ENCODE results near the gene CRELD1. TPM values are rescaled to one million over a fixed set of nuclear protein-coding genes. Genes with fewer than 3 reads are reported as not detected.
A peak's percentile ranks its signal among the peaks of the same experiment; 100 is the strongest.

The CRELD1 gene
- total and polyA plus RNA-seq, 9 of the 15 experiments (the other 6 are each of a cell fraction or from before 2014, with no cell fraction given) = 3.3 to 25.8 (median 16.5) TPM

- TF ChIP-seq BCLAF1 (IDR thresholded peaks at IDR 0.05; ENCODE audit: borderline replicate concordance in 1 of 2, control insufficient read depth in 1 of 2, low read depth in 2 of 2, low read length in 1 of 2) (no peak), ZBTB26 (CRISPR knock-in tag; IDR thresholded peaks at IDR 0.05) (no peak), IRF2 (CRISPR knock-in tag; IDR thresholded peaks at IDR 0.05) (no peak), IRF9 (tag; IDR thresholded peaks at IDR 0.05) (no peak; the same call in 1 of the 2 replicates), NR3C1 (CRISPR knock-in tag; IDR thresholded peaks at IDR 0.05) (peak; percentile 73; the same call in 1 of the 2 replicates), ATF1 (CRISPR knock-in tag; IDR thresholded peaks at IDR 0.05) (peak; percentile 70), ATF1 (tag; IDR thresholded peaks at IDR 0.05) (peak; percentile 96), SETDB1 (IDR thresholded peaks at IDR 0.05; ENCODE audit: low read length) (no peak), POLR2G (IDR thresholded peaks at IDR 0.05; ENCODE audit: low read depth, low read length) (peak; percentile 87), MED1 (CRISPR knock-in tag; IDR thresholded peaks at IDR 0.05; ENCODE audit: borderline replicate concordance) (no peak), ADNP (tag; IDR thresholded peaks at IDR 0.05) (no peak), AFF4 (CRISPR knock-in tag; IDR thresholded peaks at IDR 0.05) (no peak), ZNF212 (CRISPR knock-in tag; IDR thresholded peaks at IDR 0.05) (no peak), ZNF146 (CRISPR knock-in tag; IDR thresholded peaks at IDR 0.05; ENCODE audit: unreplicated experiment) (no peak), GMEB1 (CRISPR knock-in tag; IDR thresholded peaks at IDR 0.05) (peak; percentile 90), STAG1 (CRISPR knock-in tag; IDR thresholded peaks at IDR 0.05; ENCODE audit: borderline replicate concordance) (no peak)
These were observed at the start of gene CRELD1 (continued) for GRCh38 chr3:9933561-9934234.
